OCI-LY1 (cell line): ENCODE data around the gene SPATA13.

Experiments used
- CTCF ChIP-seq: fragments of 200-600 bp; sonication (generic), shearing (Covaris generic); IDR thresholded peaks from 2 replicates; pipeline ENCODE4 v1.5.1; 2017; ENCODE audit warnings: mild to moderate bottlenecking, antibody characterized with exemption, low read length, moderate library complexity, mixed read lengths
- EZH2 ChIP-seq: fragments of 200-600 bp; sonication (generic), shearing (Covaris generic); IDR thresholded peaks from 2 replicates; pipeline ENCODE4 v1.8.0; 2017; ENCODE audit warnings: borderline replicate concordance, mixed run types, mild to moderate bottlenecking, antibody characterized with exemption, low read length, moderate library complexity, mixed read lengths

GRCh38 chr13:24203273-24203672, 42.8 kb downstream of the SPATA13 start:
- no peak for TF ChIP-seq EZH2
- no peak for TF ChIP-seq CTCF
